ENCODE results near the gene CACNA1A. TPM values are rescaled to one million over a fixed set of nuclear protein-coding genes. Genes with fewer than 3 reads are reported as not detected.
"Not testable (repeated sequence)": the region's sequence is repeated elsewhere in the genome, so short reads cannot be mapped to it uniquely, and the experiment has no call there.

The CACNA1A gene
- total RNA-seq, 1 donor from 2014 or later = 0.25 TPM

DNA sequence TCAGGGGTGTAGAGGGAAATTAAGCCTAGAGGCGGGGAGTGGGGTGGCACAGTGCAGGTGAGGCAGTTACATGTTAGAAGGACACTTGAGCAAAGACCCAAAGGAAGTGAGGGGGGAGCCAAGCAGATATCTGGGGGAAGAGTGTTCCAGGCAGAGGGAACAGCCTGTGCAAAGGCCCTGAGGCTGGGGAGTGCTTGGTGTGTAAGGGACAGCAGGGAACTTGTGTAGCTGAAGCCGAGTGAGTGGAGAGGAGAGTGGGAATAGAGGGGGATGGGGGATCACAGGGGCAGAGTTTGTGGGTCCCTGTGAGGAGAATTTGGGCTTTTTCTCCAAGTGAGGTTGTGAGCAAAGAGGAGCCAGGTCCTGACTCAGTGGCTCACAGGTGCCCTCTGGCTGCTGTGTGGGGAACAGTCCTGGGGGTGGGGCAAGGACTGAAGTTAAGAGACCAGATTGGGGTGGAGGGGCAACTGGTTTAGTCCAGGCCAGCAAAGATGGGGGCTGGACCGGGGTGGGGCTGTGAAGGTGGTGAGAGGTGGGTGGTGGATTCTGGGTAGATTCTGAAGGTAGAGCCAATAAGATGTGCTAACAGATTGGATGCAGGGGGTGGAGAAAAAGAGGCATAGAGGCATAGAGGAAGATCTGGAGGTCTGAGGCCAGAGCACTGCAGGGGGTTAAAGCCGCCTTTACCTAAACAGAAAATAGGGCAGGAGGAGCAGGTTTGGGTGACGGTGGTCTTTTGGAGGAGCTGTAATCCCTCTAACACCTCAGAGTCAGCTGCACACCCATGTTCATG, 75.3 kb downstream of the CACNA1A start:
- DNase-seq (ENCODE audit: low spot score) = peak; percentile 26
- intact Hi-C loops (cut with micrococcal nuclease) = loop anchor here (1.0 kb wide), 1 partner anchor 154 kb away; no protein-coding TSS in a partner anchor
- no peaks in the 10 kb centered on the region for H3K4me1 Mint-ChIP-seq (ENCODE audit: low read depth)
- peaks cover 4% of the 10 kb centered on the region for H3K9me3 Mint-ChIP-seq
- H3K27ac Mint-ChIP-seq = no peak overlapping the region
- H3K4me3 Mint-ChIP-seq (ENCODE audit: low read depth) = no peak overlapping the region
- H3K27me3 Mint-ChIP-seq (ENCODE audit: low read depth) = no peaks in the 10 kb centered on the region
- no peaks in the 10 kb centered on the region for H3K36me3 Mint-ChIP-seq (ENCODE audit: low read depth)

DNA sequence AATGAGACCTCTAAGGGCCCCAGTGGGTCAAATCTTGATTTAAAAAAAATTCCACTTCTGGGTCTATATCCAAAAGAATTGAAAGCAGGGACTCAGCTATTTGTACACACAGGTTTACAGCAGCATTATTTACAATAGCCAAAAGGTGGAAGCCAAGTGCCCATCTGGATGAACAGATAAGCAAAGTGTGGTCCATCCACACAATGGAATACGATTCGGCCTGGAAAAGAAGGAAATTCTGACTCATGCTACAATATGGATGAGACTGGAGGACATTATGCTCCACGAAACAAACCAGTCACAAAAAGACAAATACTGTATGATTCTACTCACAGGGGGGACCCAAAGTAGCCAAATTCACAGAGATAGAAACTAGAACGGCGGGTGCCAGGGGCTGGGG, 76.7 kb downstream of the CACNA1A start:
- peaks cover 14% of the 10 kb centered on the region for H3K9me3 Mint-ChIP-seq
- no peaks in the 10 kb centered on the region for H3K27me3 Mint-ChIP-seq (ENCODE audit: low read depth)
- no peak overlapping the region for H3K4me3 Mint-ChIP-seq (ENCODE audit: low read depth)
- no peak for DNase-seq (ENCODE audit: low spot score)
- intact Hi-C loops (cut with micrococcal nuclease) = no loop called here
- no peak overlapping the region for H3K27ac Mint-ChIP-seq
- H3K36me3 Mint-ChIP-seq (ENCODE audit: low read depth) = no peaks in the 10 kb centered on the region
- no peaks in the 10 kb centered on the region for H3K4me1 Mint-ChIP-seq (ENCODE audit: low read depth)

DNA sequence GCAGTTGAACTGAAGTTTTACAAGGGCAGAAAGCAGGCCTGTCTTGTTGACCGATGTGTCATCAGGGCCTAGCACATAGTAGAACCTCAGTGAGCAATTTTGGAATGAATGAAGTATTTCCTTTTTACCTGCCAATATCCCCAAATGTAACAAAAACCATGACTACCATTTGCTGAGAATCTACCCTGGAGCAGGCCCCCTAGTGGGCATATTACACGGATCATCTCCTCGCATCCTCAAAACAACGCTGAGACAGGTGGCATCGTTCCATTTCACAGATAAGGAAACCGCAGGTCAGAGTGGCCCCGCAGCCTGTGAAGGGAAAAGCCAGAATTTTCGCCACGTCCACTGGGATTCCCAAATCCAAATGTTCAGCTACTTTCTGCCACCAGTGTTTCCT, 77.9 kb downstream of the CACNA1A start:
- intact Hi-C loops (cut with micrococcal nuclease) = no loop called here
- Mint-ChIP-seq H3K4me3 (ENCODE audit: low read depth) (no peak overlapping the region), H3K9me3 (peaks cover 18% of the 10 kb centered on the region), H3K4me1 (ENCODE audit: low read depth) (no peaks in the 10 kb centered on the region), H3K36me3 (ENCODE audit: low read depth) (no peaks in the 10 kb centered on the region), H3K27me3 (ENCODE audit: low read depth) (no peaks in the 10 kb centered on the region), H3K27ac (no peak overlapping the region)
- DNase-seq (ENCODE audit: low spot score) = no peak

- Mint-ChIP-seq H3K4me1 (ENCODE audit: low read depth) (no peaks in the 10 kb centered on the region), H3K27me3 (ENCODE audit: low read depth) (no peaks in the 10 kb centered on the region), H3K9me3 (peaks cover 27% of the 10 kb centered on the region), H3K36me3 (ENCODE audit: low read depth) (no peaks in the 10 kb centered on the region), H3K27ac (no peak overlapping the region), H3K4me3 (ENCODE audit: low read depth) (no peak overlapping the region)
- intact Hi-C loops (cut with micrococcal nuclease) = no loop called here
- DNase-seq (ENCODE audit: low spot score) = no peak
Observed at GRCh38 chr19:13427273-13428051, 78.8 kb downstream of the CACNA1A start.

- H3K4me3 Mint-ChIP-seq (ENCODE audit: low read depth); H3K4me1 Mint-ChIP-seq (ENCODE audit: low read depth); intact Hi-C loops (cut with micrococcal nuclease); H3K27ac Mint-ChIP-seq; DNase-seq (ENCODE audit: low spot score); H3K36me3 Mint-ChIP-seq (ENCODE audit: low read depth); H3K27me3 Mint-ChIP-seq (ENCODE audit: low read depth): not testable (repeated sequence)
- H3K9me3 Mint-ChIP-seq = peaks cover 36% of the 10 kb centered on the region
Observed at GRCh38 chr19:13425875-13426274, 80.4 kb downstream of the CACNA1A start.

GRCh38 chr19:13425151-13425550, 81.1 kb downstream of the CACNA1A start:
- no peaks in the 10 kb centered on the region for H3K27me3 Mint-ChIP-seq (ENCODE audit: low read depth)
- intact Hi-C loops (cut with micrococcal nuclease) = no loop called here

GRCh38 chr19:13420780-13421179, 85.5 kb downstream of the CACNA1A start:
- H3K27me3 Mint-ChIP-seq (ENCODE audit: low read depth) = no peaks in the 10 kb centered on the region
- H3K4me3 Mint-ChIP-seq (ENCODE audit: low read depth) = no peak overlapping the region

More at GRCh38 chr19:13425151-13425550, 81.1 kb downstream of the CACNA1A start:
- Mint-ChIP-seq H3K27ac (no peak overlapping the region), H3K4me3 (ENCODE audit: low read depth) (no peak overlapping the region), H3K4me1 (ENCODE audit: low read depth) (no peaks in the 10 kb centered on the region), H3K9me3 (peaks cover 37% of the 10 kb centered on the region), H3K36me3 (ENCODE audit: low read depth) (no peaks in the 10 kb centered on the region)
- no peak for DNase-seq (ENCODE audit: low spot score)

DNA sequence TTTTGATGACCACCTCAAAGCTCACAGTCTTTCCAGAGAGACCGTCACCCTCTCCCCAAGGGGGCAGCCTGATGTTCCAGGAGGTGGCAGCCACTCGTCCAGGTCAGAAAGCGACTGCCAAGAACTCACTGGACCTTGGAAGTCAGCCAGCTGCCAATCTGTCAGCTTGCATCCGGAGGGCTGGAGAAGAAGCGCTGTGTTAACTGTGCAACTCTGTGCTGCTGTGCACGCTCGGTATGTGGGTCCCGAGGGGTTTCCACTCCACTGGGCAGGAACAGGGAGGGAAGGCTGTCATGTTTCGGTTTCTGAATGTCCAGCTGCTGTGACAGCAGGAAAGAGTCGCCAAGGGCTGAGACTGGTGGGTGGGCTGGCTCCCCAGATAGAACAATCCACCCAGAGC, 89.2 kb downstream of the CACNA1A start:
- no peaks in the 10 kb centered on the region for H3K27me3 Mint-ChIP-seq (ENCODE audit: low read depth)
- intact Hi-C loops (cut with micrococcal nuclease) = no loop called here
- no peak overlapping the region for H3K4me3 Mint-ChIP-seq (ENCODE audit: low read depth)
- DNase-seq (ENCODE audit: low spot score) = no peak
- H3K9me3 Mint-ChIP-seq = peaks cover 10% of the 10 kb centered on the region
- no peaks in the 10 kb centered on the region for H3K36me3 Mint-ChIP-seq (ENCODE audit: low read depth)
- H3K27ac Mint-ChIP-seq = no peak overlapping the region
- no peaks in the 10 kb centered on the region for H3K4me1 Mint-ChIP-seq (ENCODE audit: low read depth)

More at GRCh38 chr19:13420780-13421179, 85.5 kb downstream of the CACNA1A start:
- Mint-ChIP-seq H3K9me3 (peaks cover 31% of the 10 kb centered on the region), H3K36me3 (ENCODE audit: low read depth) (no peaks in the 10 kb centered on the region), H3K4me1 (ENCODE audit: low read depth) (no peaks in the 10 kb centered on the region), H3K27ac (no peak overlapping the region)
- intact Hi-C loops (cut with micrococcal nuclease) = no loop called here
- no peak for DNase-seq (ENCODE audit: low spot score)

DNA sequence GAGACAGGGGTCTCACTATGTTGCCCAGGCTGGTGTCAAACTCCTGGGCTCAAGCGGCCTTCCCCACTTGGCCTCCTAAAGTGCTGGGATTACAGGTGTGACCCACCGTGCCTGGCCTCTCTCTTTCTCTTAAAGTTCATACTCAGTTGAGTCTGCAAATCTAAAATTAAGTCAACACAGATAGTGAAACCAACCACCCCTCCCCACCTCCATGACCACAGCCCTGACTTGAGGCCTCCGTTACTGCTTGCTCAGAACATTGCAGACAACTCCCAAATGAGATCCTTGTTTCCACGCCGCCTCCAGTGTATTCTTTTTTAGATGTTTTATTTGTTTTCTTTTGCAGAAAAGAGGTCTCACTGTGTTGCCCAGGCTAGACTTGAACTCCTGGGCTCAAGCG, 94.4 kb downstream of the CACNA1A start:
- no peaks in the 10 kb centered on the region for H3K4me1 Mint-ChIP-seq (ENCODE audit: low read depth)
- H3K36me3 Mint-ChIP-seq (ENCODE audit: low read depth) = no peaks in the 10 kb centered on the region
- no peak overlapping the region for H3K27ac Mint-ChIP-seq
- H3K9me3 Mint-ChIP-seq = no peaks in the 10 kb centered on the region
- no peak overlapping the region for H3K4me3 Mint-ChIP-seq (ENCODE audit: low read depth)
- no peaks in the 10 kb centered on the region for H3K27me3 Mint-ChIP-seq (ENCODE audit: low read depth)
- no peak for DNase-seq (ENCODE audit: low spot score)
- intact Hi-C loops (cut with micrococcal nuclease) = no loop called here

DNA sequence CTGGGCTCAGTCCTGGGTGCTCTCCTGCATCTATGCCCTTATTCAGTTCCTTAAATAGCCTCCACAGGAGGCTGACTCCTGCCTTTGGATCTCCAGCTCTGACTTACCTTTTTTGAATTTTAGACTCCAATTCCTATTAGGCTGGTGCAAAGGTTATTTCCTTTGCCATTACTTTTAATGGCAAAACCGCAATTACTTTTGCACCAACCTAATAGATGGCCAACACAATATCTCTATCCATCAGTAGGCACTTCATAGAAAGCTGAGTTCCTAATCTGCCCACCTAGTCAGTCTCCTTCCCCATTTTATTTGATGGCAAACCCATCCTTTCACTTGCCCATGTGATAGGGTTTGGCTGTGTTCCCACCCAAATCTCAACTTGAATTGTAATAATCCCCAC, 95.3 kb downstream of the CACNA1A start:
- no peaks in the 10 kb centered on the region for H3K27me3 Mint-ChIP-seq (ENCODE audit: low read depth)
- intact Hi-C loops (cut with micrococcal nuclease) = no loop called here
- H3K4me1 Mint-ChIP-seq (ENCODE audit: low read depth) = no peaks in the 10 kb centered on the region
- no peak for DNase-seq (ENCODE audit: low spot score)
- H3K36me3 Mint-ChIP-seq (ENCODE audit: low read depth) = no peaks in the 10 kb centered on the region
- H3K27ac Mint-ChIP-seq = no peak overlapping the region
- no peak overlapping the region for H3K4me3 Mint-ChIP-seq (ENCODE audit: low read depth)
- no peaks in the 10 kb centered on the region for H3K9me3 Mint-ChIP-seq

DNA sequence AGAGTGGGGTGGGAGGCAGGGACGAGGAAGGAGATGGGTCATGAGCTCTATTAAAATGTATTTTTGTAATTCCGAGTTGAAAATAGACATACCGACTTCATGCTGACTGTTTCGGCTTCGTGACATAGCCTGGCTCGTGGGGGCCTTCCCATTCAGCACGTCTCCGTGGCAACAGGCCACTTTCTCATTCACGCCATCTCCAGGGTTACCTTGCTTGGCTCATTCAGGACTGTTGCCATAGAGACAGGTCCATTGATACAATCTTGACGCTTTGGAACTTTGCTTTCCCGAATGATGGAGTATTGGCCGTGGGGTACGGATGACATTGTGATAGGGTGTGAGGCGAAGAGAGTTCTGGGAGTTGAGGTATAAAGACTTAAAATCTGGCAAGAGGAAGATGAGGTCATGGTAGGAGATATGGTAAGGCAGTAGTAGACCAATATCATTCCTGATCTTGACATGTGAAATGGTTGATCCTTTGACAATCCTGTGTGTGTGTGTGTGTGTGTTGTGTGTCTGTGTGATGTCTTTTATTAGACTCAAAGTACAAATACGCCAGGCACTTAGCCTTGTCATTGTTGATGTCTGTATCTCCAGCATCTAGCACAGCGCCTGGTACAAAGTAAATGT, 97.3 kb downstream of the CACNA1A start:
- no peak overlapping the region for H3K4me3 Mint-ChIP-seq (ENCODE audit: low read depth)
- H3K4me1 Mint-ChIP-seq (ENCODE audit: low read depth) = no peaks in the 10 kb centered on the region
- intact Hi-C loops (cut with micrococcal nuclease) = no loop called here
- no peak overlapping the region for H3K27ac Mint-ChIP-seq
- no peaks in the 10 kb centered on the region for H3K27me3 Mint-ChIP-seq (ENCODE audit: low read depth)
- H3K9me3 Mint-ChIP-seq = no peaks in the 10 kb centered on the region
- no peaks in the 10 kb centered on the region for H3K36me3 Mint-ChIP-seq (ENCODE audit: low read depth)
- no peak for DNase-seq (ENCODE audit: low spot score)

DNA sequence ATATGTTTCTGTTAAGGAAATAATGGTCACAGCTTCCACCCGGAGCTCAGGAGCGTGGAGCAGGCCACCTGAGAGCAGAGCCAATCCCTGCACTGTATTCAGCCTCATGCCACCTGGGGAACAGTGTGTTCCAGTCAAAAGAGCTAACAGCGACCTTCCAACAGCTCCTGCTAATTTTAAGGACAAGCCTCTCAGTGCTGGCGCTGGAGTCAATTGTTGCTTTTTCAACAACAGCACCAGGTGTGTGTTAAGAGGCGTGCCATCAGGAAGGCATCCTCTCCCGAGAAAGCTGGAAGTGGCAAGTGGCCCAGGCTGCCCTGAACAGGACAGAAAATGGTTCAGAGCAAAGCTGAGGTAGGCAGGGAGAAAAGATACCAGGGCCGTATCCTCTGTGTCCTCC, 102.0 kb downstream of the CACNA1A start:
- Mint-ChIP-seq H3K4me1 (ENCODE audit: low read depth) (no peaks in the 10 kb centered on the region), H3K27me3 (ENCODE audit: low read depth) (no peaks in the 10 kb centered on the region), H3K27ac (no peak overlapping the region), H3K36me3 (ENCODE audit: low read depth) (no peaks in the 10 kb centered on the region), H3K9me3 (peaks cover 12% of the 10 kb centered on the region), H3K4me3 (ENCODE audit: low read depth) (no peak overlapping the region)
- no peak for DNase-seq (ENCODE audit: low spot score)
- intact Hi-C loops (cut with micrococcal nuclease) = no loop called here

DNA sequence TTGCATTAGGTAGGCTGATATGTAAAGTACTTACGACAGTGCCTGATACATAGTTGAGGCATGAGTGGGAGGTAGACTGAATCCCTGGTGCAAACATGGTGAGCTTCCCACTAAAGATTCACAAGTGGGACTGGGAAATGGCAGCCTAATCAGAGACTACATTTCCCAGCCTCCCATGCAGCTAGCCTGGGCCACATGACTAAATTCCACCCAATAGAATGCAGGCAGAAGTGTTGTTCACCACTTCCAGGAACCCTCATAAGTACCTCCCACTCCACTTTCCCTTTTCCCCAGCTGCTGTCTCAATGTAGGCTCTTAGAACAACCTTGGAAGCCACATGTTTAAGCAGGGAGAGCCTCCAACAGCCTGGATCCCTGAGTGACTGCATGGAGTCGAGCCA, 104.9 kb downstream of the CACNA1A start:
- peaks cover 12% of the 10 kb centered on the region for H3K9me3 Mint-ChIP-seq
- H3K4me1 Mint-ChIP-seq (ENCODE audit: low read depth) = no peaks in the 10 kb centered on the region
- no peak for DNase-seq (ENCODE audit: low spot score)
- intact Hi-C loops (cut with micrococcal nuclease) = no loop called here
- no peaks in the 10 kb centered on the region for H3K27me3 Mint-ChIP-seq (ENCODE audit: low read depth)
- no peak overlapping the region for H3K4me3 Mint-ChIP-seq (ENCODE audit: low read depth)
- H3K36me3 Mint-ChIP-seq (ENCODE audit: low read depth) = no peaks in the 10 kb centered on the region
- H3K27ac Mint-ChIP-seq = no peak overlapping the region

Measured in activated T-helper 2 cell treated with anti-CD3 and anti-CD28 coated beads, Interferon-gamma antibody, Interleukin-2, Interleukin-4, amounts not matched to agents 10 μg/mL and 5 μg/mL and 100 μg/mL, durations not matched to agents 14 hours and 24 hours and 36 hours (primary cell).